Mesenchymal stem cell (in vitro differentiated cells and primary cell): ENCODE measurements around the gene ERICH6B.

Experiments used
- DNase-seq: peaks from one replicate; pipeline ENCODE4 v3.0.0-alpha.2; 2013
- H2AFZ ChIP-seq: one replicate; pipeline ENCODE4 v1.6.1; 2013; ENCODE audit warnings: low read depth, mild to moderate bottlenecking, control low read depth, inconsistent platforms, low read length, moderate library complexity
- H2AK5ac ChIP-seq: 2 replicates; pipeline ENCODE4 v1.6.1; 2013; ENCODE audit warnings: low read length, moderate library complexity, mild to moderate bottlenecking, inconsistent platforms; ENCODE audit not compliant: severe bottlenecking
- H2BK120ac ChIP-seq: one replicate; pipeline ENCODE4 v1.6.1; 2013; ENCODE audit warnings: low read depth, mild to moderate bottlenecking, inconsistent platforms, low read length, moderate library complexity
- H2BK12ac ChIP-seq, 2 experiments: one replicate each; pipeline ENCODE4 v1.6.1; 2013; ENCODE audit warnings: inconsistent platforms in 2 of 2, low read length in 2 of 2, mild to moderate bottlenecking in 2 of 2, moderate library complexity in 2 of 2, control low read depth in 1 of 2
- H2BK15ac ChIP-seq: one replicate; pipeline ENCODE4 v1.6.1; 2013; ENCODE audit warnings: mild to moderate bottlenecking, low read depth, inconsistent platforms; ENCODE audit not compliant: poor library complexity, severe bottlenecking
- H2BK5ac ChIP-seq: 2 replicates; pipeline ENCODE4 v1.6.1; 2013; ENCODE audit warnings: low read depth, mild to moderate bottlenecking, low read length, control low read depth, inconsistent platforms; ENCODE audit not compliant: poor library complexity, severe bottlenecking
- H3K14ac ChIP-seq, 2 experiments: one replicate each; pipeline ENCODE4 v1.6.1; 2013; ENCODE audit warnings: inconsistent platforms in 2 of 2, low read length in 2 of 2, control low read depth in 1 of 2, mild to moderate bottlenecking in 1 of 2, moderate library complexity in 1 of 2
- H3K18ac ChIP-seq, 2 experiments: one replicate each; pipeline ENCODE4 v1.6.1; 2013; ENCODE audit warnings: inconsistent platforms in 2 of 2, low read length in 2 of 2, control low read depth in 1 of 2, low read depth in 1 of 2, mild to moderate bottlenecking in 1 of 2
- H3K23ac ChIP-seq, 2 experiments: one replicate each; pipeline ENCODE4 v1.6.1; 2013; ENCODE audit warnings: inconsistent platforms in 2 of 2, low read length in 2 of 2, mild to moderate bottlenecking in 2 of 2, moderate library complexity in 2 of 2, control low read depth in 1 of 2
- H3K27ac ChIP-seq: 2 replicates; pipeline ENCODE4 v1.5.1; 2013; ENCODE audit warnings: mild to moderate bottlenecking, moderate library complexity, low read length, control low read depth, inconsistent platforms; ENCODE audit not compliant: poor library complexity, severe bottlenecking
- H3K27me3 ChIP-seq, 2 experiments: 2 replicates each; pipeline versions ENCODE4 v1.6.1 to v1.7.0; 2013; ENCODE audit warnings: low read length in 2 of 2, mild to moderate bottlenecking in 2 of 2, moderate library complexity in 2 of 2, control low read depth in 1 of 2, inconsistent platforms in 1 of 2; ENCODE audit not compliant: control insufficient read depth in 1 of 2, insufficient read depth in 1 of 2
- H3K36me3 ChIP-seq, 2 experiments: 2 replicates each; pipeline versions ENCODE4 v1.6.1 to v1.7.0; 2013; ENCODE audit warnings: low read length in 2 of 2, control low read depth in 1 of 2, inconsistent platforms in 1 of 2, low read depth in 1 of 2, mild to moderate bottlenecking in 1 of 2; ENCODE audit not compliant: insufficient read depth in 2 of 2, control insufficient read depth in 1 of 2
- H3K4ac ChIP-seq, 2 experiments: one replicate each; pipeline ENCODE4 v1.6.1; 2013; ENCODE audit warnings: inconsistent platforms in 2 of 2, low read length in 2 of 2, mild to moderate bottlenecking in 2 of 2, moderate library complexity in 2 of 2, control low read depth in 1 of 2, low read depth in 1 of 2
- H3K4me1 ChIP-seq: 2 replicates; pipeline ENCODE4 v1.6.1; 2013; ENCODE audit warnings: low read depth, low read length, control low read depth; ENCODE audit not compliant: control insufficient read depth, insufficient read depth
- H3K4me2 ChIP-seq: 2 replicates; pipeline ENCODE4 v1.6.1; 2013; ENCODE audit warnings: low read length, mild to moderate bottlenecking, inconsistent platforms; ENCODE audit not compliant: poor library complexity, severe bottlenecking
- H3K4me3 ChIP-seq, 2 experiments: 2 replicates each; pipeline versions ENCODE4 v1.5.1 to v1.7.0; 2013; ENCODE audit warnings: low read length in 2 of 2, mild to moderate bottlenecking in 2 of 2, control low read depth in 1 of 2, low read depth in 1 of 2; ENCODE audit not compliant: insufficient read depth in 1 of 2
- H3K79me1 ChIP-seq: replicated peaks from 2 replicates; pipeline ENCODE4 v1.6.1; 2013; ENCODE audit warnings: mild to moderate bottlenecking, control low read depth, low read length, inconsistent platforms; ENCODE audit not compliant: poor library complexity, severe bottlenecking
- H3K9ac ChIP-seq: 2 replicates; pipeline ENCODE4 v1.7.0; 2013; ENCODE audit warnings: mild to moderate bottlenecking, low read length, moderate library complexity
- H3K9me3 ChIP-seq: 2 replicates; pipeline ENCODE4 v1.7.0; 2013; ENCODE audit warnings: mild to moderate bottlenecking, low read length; ENCODE audit not compliant: control insufficient read depth
- H4K8ac ChIP-seq: one replicate; pipeline ENCODE4 v1.6.1; 2013; ENCODE audit warnings: inconsistent platforms, mild to moderate bottlenecking, low read length, moderate library complexity
- H4K91ac ChIP-seq: one replicate; pipeline ENCODE4 v1.6.1; 2013; ENCODE audit warnings: mild to moderate bottlenecking, low read length, inconsistent platforms
- WGBS: methylation state at CpG from one replicate; pipeline ENCODE4 v1.1.7; 2013; ENCODE audit warnings: mixed read lengths; 5-methylcytosine and 5-hydroxymethylcytosine counted together

The ERICH6B gene

GRCh38 chr13:45621950-45622349 lies 6.4 kb upstream of the ERICH6B start:
- WGBS, result 22% methylated on average over 5 of the region's 6 CpGs
- H3K79me1 ChIP-seq, result no peaks in the 10 kb centered on the region
- no peak overlapping the region for H3K9ac ChIP-seq
- H2BK12ac ChIP-seq, result no peak overlapping the region
- no peak overlapping the region for H2BK5ac ChIP-seq
- no peak overlapping the region for H4K8ac ChIP-seq
- H3K14ac ChIP-seq, result no peak overlapping the region
- H3K4ac ChIP-seq, result no peak overlapping the region
- H3K4me2 ChIP-seq, result no peak overlapping the region
- H3K18ac ChIP-seq, result no peak overlapping the region
- peaks cover 3% of the 10 kb centered on the region for H3K9me3 ChIP-seq
- H3K4me3 ChIP-seq, result no peak overlapping the region
- H2BK15ac ChIP-seq, result no peak overlapping the region
- no peaks in the 10 kb centered on the region for H3K36me3 ChIP-seq
- no peak overlapping the region for H2AK5ac ChIP-seq
- H3K27ac ChIP-seq, result no peak overlapping the region
- no peak overlapping the region for H2BK120ac ChIP-seq
- no peak for DNase-seq
- no peak overlapping the region for H4K91ac ChIP-seq
- H3K27me3 ChIP-seq, result peaks cover 46 to 61% of the 10 kb centered on the region in 2 experiments
- no peak overlapping the region for H3K23ac ChIP-seq
- H3K4me1 ChIP-seq, result no peaks in the 10 kb centered on the region
- H2AFZ ChIP-seq, result no peak overlapping the region

DNA sequence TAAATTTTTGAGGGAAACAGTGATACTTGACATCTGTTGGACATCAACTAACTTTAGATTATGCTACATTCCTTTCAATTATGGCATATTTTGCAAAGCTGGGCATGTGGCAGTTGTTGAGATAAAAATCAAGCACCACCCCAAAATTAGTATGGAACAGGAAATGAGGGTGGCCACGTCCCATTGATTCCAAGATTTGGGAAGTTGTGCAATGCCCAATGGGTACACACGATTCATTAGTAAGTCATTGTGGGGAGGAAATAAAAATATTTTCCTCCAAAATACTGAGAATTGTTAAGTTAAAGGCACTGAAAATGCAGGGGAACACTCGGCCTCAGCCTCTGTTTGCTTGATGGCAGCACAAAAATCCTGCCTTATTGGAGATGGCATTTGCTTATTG lies 7.6 kb downstream of the ERICH6B start:
- no peak overlapping the region for H4K8ac ChIP-seq
- no peaks in the 10 kb centered on the region for H3K9me3 ChIP-seq
- no peak overlapping the region for H2AFZ ChIP-seq
- H3K23ac ChIP-seq, result no peak overlapping the region
- no peak overlapping the region for H2BK120ac ChIP-seq
- no peak overlapping the region for H2AK5ac ChIP-seq
- no peaks in the 10 kb centered on the region for H3K36me3 ChIP-seq
- no peak for DNase-seq
- WGBS, result 59% methylated on average over 1 of the region's 3 CpGs
- no peak overlapping the region for H3K18ac ChIP-seq
- H2BK5ac ChIP-seq, result no peak overlapping the region
- no peaks in the 10 kb centered on the region for H3K4me1 ChIP-seq
- H3K4me3 ChIP-seq, result no peak overlapping the region
- no peak overlapping the region for H3K4me2 ChIP-seq
- H3K79me1 ChIP-seq, result no peaks in the 10 kb centered on the region
- H3K4ac ChIP-seq, result no peak overlapping the region
- H2BK12ac ChIP-seq, result no peak overlapping the region
- no peak overlapping the region for H3K9ac ChIP-seq
- no peak overlapping the region for H2BK15ac ChIP-seq
- no peak overlapping the region for H3K14ac ChIP-seq
- H3K27me3 ChIP-seq, result peaks cover 53 to 65% of the 10 kb centered on the region in 2 experiments
- no peak overlapping the region for H3K27ac ChIP-seq
- no peak overlapping the region for H4K91ac ChIP-seq

- no peak overlapping the region for H2BK15ac ChIP-seq
- no peak overlapping the region for H3K27ac ChIP-seq
- H3K4me2 ChIP-seq, result no peak overlapping the region
- H3K9me3 ChIP-seq, result no peaks in the 10 kb centered on the region
- no peak overlapping the region for H3K4me3 ChIP-seq
- H4K91ac ChIP-seq, result no peak overlapping the region
- H3K4ac ChIP-seq, result no peak overlapping the region
- DNase-seq, result no peak
- no peaks in the 10 kb centered on the region for H3K4me1 ChIP-seq
- H2BK12ac ChIP-seq, result no peak overlapping the region
- H2BK5ac ChIP-seq, result no peak overlapping the region
- H2BK120ac ChIP-seq, result no peak overlapping the region
- no peak overlapping the region for H3K9ac ChIP-seq
- H3K14ac ChIP-seq, result no peak overlapping the region
- H3K79me1 ChIP-seq, result no peaks in the 10 kb centered on the region
- H3K23ac ChIP-seq, result no peak overlapping the region
- H3K36me3 ChIP-seq, result no peaks in the 10 kb centered on the region
- H4K8ac ChIP-seq, result no peak overlapping the region
- no peak overlapping the region for H2AFZ ChIP-seq
- no peak overlapping the region for H3K18ac ChIP-seq
- no peak overlapping the region for H2AK5ac ChIP-seq
- peaks cover 51 to 60% of the 10 kb centered on the region in 2 experiments for H3K27me3 ChIP-seq
- 69% methylated on average over 4 of the region's 4 CpGs for WGBS
These were observed 10.6 kb downstream of the ERICH6B start for GRCh38 chr13:45604892-45605291.

DNA sequence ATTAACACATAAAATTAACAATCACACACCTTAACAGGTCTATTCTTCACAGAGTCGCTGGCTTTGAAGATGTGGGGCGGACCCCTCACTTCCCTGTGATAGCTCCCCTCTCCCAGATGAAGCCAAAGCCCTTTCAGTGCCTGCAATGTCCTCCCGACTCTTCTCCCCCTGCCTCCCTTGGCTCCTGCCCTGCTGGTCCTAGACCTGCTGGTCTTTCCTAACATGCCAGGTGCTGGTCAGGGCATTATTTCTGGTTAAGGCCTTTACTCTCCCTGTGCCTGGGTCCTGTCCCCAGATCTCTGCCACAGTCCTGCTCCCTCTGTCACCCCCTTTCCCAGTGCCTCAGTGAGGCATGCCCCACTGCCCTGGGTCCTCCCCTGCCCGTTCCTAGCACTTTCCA lies 12.2 kb downstream of the ERICH6B start:
- no peak overlapping the region for H4K91ac ChIP-seq
- H3K36me3 ChIP-seq, result no peaks in the 10 kb centered on the region
- H3K4me2 ChIP-seq, result no peak overlapping the region
- no peaks in the 10 kb centered on the region for H3K4me1 ChIP-seq
- H2AFZ ChIP-seq, result no peak overlapping the region
- H3K14ac ChIP-seq, result no peak overlapping the region
- H3K27me3 ChIP-seq, result peaks cover 63 to 66% of the 10 kb centered on the region in 2 experiments
- H2BK15ac ChIP-seq, result no peak overlapping the region
- no peak overlapping the region for H3K4ac ChIP-seq
- H3K23ac ChIP-seq, result no peak overlapping the region
- DNase-seq, result no peak
- no peaks in the 10 kb centered on the region for H3K79me1 ChIP-seq
- H4K8ac ChIP-seq, result no peak overlapping the region
- no peaks in the 10 kb centered on the region for H3K9me3 ChIP-seq
- H3K27ac ChIP-seq, result no peak overlapping the region
- H3K9ac ChIP-seq, result no peak overlapping the region
- H3K4me3 ChIP-seq, result no peak overlapping the region
- H2BK12ac ChIP-seq, result no peak overlapping the region
- no peak overlapping the region for H3K18ac ChIP-seq
- H2BK120ac ChIP-seq, result no peak overlapping the region
- H2BK5ac ChIP-seq, result no peak overlapping the region
- WGBS, result 79% methylated on average over 3 of the region's 4 CpGs
- H2AK5ac ChIP-seq, result no peak overlapping the region
